Ascending aorta (tissue), 2 donors: ENCODE results near the gene IGF2R. TPM values are rescaled to one million over a fixed set of nuclear protein-coding genes. Genes with fewer than 3 reads are reported as not detected.

ENCODE experiments used
- DNase-seq, 2 donors: peaks; one replicate each; pipeline ENCODE4 v3.0.0-alpha.2; 2019; ENCODE audit warnings: low spot score in 2 of 2
- H3K27ac ChIP-seq, 2 donors: fragments of 200-600 bp; sonication (generic); one replicate each; pipeline ENCODE4 v1.5.1; 2016 to 2017; ENCODE audit warnings: mild to moderate bottlenecking in 1 of 2
- H3K27me3 ChIP-seq: fragments of 200-600 bp; sonication (generic); one replicate; pipeline ENCODE4 v1.5.1; 2017
- H3K36me3 ChIP-seq, 2 donors: fragments of 200-600 bp; sonication (generic); one replicate each; pipeline ENCODE4 v1.5.1; 2016
- H3K4me1 ChIP-seq, 2 donors: fragments of 200-600 bp; sonication (generic); one replicate each; pipeline ENCODE4 v1.5.1; 2016 to 2017; ENCODE audit warnings: mild to moderate bottlenecking in 1 of 2
- H3K4me3 ChIP-seq, 2 donors: fragments of 200-600 bp; sonication (generic); one replicate each; pipeline ENCODE4 v1.5.1; 2016 to 2017; ENCODE audit warnings: mild to moderate bottlenecking in 1 of 2
- H3K9me3 ChIP-seq, 2 donors: fragments of 200-600 bp; sonication (generic); one replicate each; pipeline ENCODE4 v1.5.1; 2016
- CTCF ChIP-seq, 3 experiments: fragments of 200-600 bp in 2 of 3; fragments of 450-650 bp in 1 of 3; sonication (generic) in 2 of 3; IDR thresholded peaks; one replicate each; pipeline ENCODE4 v1.5.1; 2016 to 2019; ENCODE audit warnings: antibody characterized with exemption in 3 of 3, mild to moderate bottlenecking in 1 of 3, moderate library complexity in 1 of 3
- intact Hi-C: fragments of 100-400 bp; cut with DNase I; formaldehyde crosslinking; loops from one replicate; pipeline ENCODE4 v1.15.1; 2023
- total RNA-seq: library from RNA; depleted of rRNA; stranded (reverse); fragments of >200 nt; gene quantifications from one replicate; pipeline ENCODE4 v1.1.0, GENCODE V29; 2016

Gene IGF2R
- total RNA-seq, 1 donor from 2014 or later, result 104 TPM

DNA sequence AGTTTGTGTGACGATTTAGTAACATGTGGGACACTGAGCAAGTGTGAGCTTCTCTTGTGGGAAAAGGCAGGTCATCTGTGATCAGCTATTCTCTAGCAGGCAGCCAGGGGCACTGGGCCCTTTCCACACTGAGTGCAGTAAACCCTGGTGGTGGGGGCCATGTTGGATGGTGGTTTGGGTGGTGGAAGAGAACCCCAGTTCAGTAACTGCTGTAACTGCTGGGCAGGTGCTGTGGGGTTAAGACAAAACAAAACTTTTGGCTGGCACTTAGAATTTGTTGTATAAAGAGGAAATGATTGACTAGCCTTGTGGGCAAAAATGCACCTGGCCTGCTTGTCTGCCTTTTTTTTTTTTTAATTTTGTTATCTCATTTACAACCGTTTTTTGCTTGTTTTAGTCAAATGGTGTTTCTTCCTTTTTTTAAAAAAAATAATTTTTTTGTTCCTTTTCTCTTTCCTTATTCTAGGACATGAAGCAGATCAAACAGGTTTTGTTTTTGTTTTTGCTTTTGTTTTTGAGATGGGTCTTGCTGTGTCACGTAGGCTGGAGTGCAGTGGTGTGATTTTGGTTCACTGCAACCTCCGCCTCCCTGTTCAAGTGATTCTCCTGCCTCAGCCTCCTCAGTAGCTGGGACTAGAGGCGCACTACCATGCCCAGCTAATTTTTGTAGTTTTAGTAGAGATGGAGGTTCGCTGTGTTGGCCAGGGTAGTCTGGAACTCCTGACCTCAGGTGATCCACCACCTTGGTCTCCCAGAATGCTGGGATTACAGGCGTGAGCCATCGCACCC lies 59.8 kb downstream of the IGF2R start:
- Histone ChIP-seq H3K4me1 (peaks cover 0 to 9% of the 10 kb centered on the region in 2 donors), H3K9me3 (no peaks in the 10 kb centered on the region), H3K27ac (peak overlapping the region; percentile 60 to 68), H3K36me3 (peaks cover 34 to 49% of the 10 kb centered on the region in 2 donors), H3K27me3 (no peaks in the 10 kb centered on the region), H3K4me3 (no peak overlapping the region)
- no peak for DNase-seq
- intact Hi-C loops, result no loop called here
- no peak for TF ChIP-seq CTCF (IDR thresholded peaks at IDR 0.05)

GRCh38 chr6:160029525-160029924 lies 60.6 kb downstream of the IGF2R start:
- peaks cover 34 to 57% of the 10 kb centered on the region in 2 donors for H3K36me3 ChIP-seq
- H3K27ac ChIP-seq, result peak overlapping the region; percentile 60 to 68
- no peak overlapping the region for H3K4me3 ChIP-seq
- H3K4me1 ChIP-seq, result peaks cover 0 to 9% of the 10 kb centered on the region in 2 donors
- no peaks in the 10 kb centered on the region for H3K27me3 ChIP-seq
- DNase-seq, result no peak
- intact Hi-C loops, result no loop called here
- no peak for TF ChIP-seq CTCF (IDR thresholded peaks at IDR 0.05)
- no peaks in the 10 kb centered on the region for H3K9me3 ChIP-seq

DNA sequence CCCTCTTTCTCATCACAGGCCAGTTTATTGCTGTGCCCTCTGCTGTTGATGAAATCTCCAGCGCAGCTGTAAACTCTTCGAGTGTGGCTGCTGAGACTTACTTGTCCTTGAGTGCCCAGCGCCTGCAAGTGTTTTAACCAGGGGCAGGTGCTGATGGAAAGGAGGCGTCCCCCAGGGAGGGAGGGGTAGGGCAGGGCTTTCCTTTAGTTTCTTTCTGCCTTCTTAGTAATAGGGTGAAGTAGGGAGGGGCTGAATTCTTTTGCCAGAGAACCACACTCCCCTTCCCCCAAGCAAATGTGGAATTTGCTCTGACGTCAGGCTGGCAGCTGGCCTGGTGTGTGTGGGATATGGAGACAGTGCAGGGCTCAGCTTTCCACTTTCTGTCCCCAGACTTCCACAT lies 61.2 kb downstream of the IGF2R start:
- H3K4me3 ChIP-seq, result no peak overlapping the region
- H3K9me3 ChIP-seq, result no peaks in the 10 kb centered on the region
- DNase-seq, result peak in 1 of 2 donors; percentile 90
- intact Hi-C loops, result loop anchor here (2.0 kb wide), 1 partner anchor 61 kb away; the partner anchor contains the start of gene IGF2R
- peak overlapping the region; percentile 60 to 68 for H3K27ac ChIP-seq
- H3K36me3 ChIP-seq, result peaks cover 39 to 59% of the 10 kb centered on the region in 2 donors
- no peak for TF ChIP-seq CTCF (IDR thresholded peaks at IDR 0.05)
- peaks cover 0 to 9% of the 10 kb centered on the region in 2 donors for H3K4me1 ChIP-seq
- no peaks in the 10 kb centered on the region for H3K27me3 ChIP-seq

DNA sequence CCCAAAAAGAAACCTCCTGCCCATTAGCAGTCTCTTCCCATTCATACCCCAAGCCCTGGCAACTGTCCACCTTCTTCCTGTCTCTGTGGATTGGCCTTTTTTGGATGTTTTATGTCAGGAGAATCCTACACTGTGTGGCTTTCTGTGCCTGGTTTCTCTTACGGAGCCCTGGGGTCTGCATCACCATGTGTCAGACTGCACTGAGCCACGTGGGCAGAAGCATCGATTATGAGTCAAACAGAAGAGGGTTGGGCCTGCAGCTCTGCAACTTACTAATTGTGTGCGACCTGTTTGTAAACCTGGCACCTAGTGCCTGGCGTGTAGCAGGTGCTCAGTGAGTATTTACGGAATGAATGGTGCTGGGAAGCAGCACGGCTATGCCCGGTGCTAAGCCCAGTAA lies 62.6 kb downstream of the IGF2R start:
- no peak for TF ChIP-seq CTCF (IDR thresholded peaks at IDR 0.05)
- no peaks in the 10 kb centered on the region for H3K9me3 ChIP-seq
- H3K27ac ChIP-seq, result no peak overlapping the region
- no peaks in the 10 kb centered on the region for H3K27me3 ChIP-seq
- peaks cover 0 to 14% of the 10 kb centered on the region in 2 donors for H3K4me1 ChIP-seq
- H3K4me3 ChIP-seq, result no peak overlapping the region
- intact Hi-C loops, result loop anchor here (2.0 kb wide), 1 partner anchor 63 kb away; the partner anchor contains the start of gene IGF2R
- peaks cover 47 to 59% of the 10 kb centered on the region in 2 donors for H3K36me3 ChIP-seq
- no peak for DNase-seq

- no peaks in the 10 kb centered on the region for H3K9me3 ChIP-seq
- no peak for DNase-seq
- TF ChIP-seq CTCF (IDR thresholded peaks at IDR 0.05), result no peak
- H3K27ac ChIP-seq, result no peak overlapping the region
- peaks cover 0 to 17% of the 10 kb centered on the region in 2 donors for H3K4me1 ChIP-seq
- peaks cover 43 to 55% of the 10 kb centered on the region in 2 donors for H3K36me3 ChIP-seq
- H3K27me3 ChIP-seq, result no peaks in the 10 kb centered on the region
- no peak overlapping the region for H3K4me3 ChIP-seq
- intact Hi-C loops, result loop anchor here (2.0 kb wide), 1 partner anchor 63 kb away; the partner anchor contains the start of gene IGF2R
Observed at GRCh38 chr6:160031871-160032270, 63.0 kb downstream of the IGF2R start.
